DMS114 treated with DMSO at 0.1 percent for 48 hours (cell line): Measurements from ENCODE around the gene CMTM5.
"Not testable (repeated sequence)": the region's sequence is repeated elsewhere in the genome, so short reads cannot be mapped to it uniquely, and the experiment has no call there.

Experiments
- DNase-seq: peaks from one replicate; lab custom pipeline; 2025; ENCODE audit not compliant: unreplicated experiment; lab: John Stamatoyannopoulos, UW

CMTM5 gene

GRCh38 chr14:23396126-23396525 lies 19.3 kb downstream of the CMTM5 start:
- no peak for DNase-seq

GRCh38 chr14:23396781-23397407 lies 20.0 kb downstream of the CMTM5 start:
- no peak for DNase-seq

GRCh38 chr14:23398348-23398747 lies 21.5 kb downstream of the CMTM5 start:
- DNase-seq: no peak

DNA sequence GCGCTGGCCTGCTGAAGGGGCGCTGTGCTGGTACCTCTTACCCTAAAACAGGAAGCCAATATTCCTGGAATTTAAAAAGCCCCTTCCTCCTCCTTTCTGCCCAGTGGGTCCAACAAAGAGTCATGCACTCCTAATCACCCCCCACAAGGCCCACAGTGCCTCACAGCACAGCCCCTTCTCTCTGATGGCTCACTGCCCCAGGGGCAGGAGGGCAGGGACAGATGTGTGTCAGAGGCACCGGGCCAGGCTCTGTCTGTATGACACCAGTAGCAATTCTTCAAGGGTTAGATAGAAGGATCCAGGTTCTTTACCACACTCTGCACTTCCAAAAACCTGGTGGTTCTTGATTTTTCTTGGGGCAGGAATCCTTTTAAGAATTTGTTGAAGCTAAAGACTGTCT lies 22.3 kb downstream of the CMTM5 start:
- DNase-seq: no peak

GRCh38 chr14:23399591-23399990 lies 22.7 kb downstream of the CMTM5 start:
- DNase-seq: no peak

DNA sequence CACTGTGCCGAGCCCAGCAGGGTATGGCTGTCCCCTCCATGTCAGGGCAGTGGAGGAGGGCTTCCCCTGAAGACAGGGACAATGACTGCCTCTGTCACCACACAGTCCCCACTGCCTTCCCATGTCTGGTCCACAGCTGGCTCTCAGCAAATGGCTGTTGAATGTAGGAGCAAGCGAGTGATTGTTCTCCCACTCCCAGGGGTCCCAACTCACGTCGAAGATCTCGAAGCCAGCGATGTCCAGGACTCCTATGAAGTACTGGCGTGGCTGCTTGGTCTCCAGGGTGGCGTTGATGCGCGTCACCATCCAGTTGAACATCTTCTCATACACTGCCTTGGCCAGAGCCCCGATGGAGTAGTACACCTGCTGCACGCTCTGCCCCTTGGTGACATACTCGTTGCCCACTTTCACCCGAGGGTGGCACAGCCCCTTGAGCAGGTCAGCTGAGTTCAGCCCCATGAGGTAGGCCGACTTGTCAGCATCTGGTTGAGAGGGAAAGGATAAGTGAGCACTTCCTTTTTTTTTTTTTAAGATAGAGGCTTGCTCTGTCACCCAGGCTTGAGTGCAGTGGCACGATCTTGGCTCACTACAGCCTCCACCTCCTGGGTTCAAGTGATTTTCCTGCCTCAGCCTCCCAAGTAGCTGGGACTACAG lies 23.8 kb downstream of the CMTM5 start:
- not testable (repeated sequence) for DNase-seq

- no peak for DNase-seq
Observed at GRCh38 chr14:23401291-23401690, 24.4 kb downstream of the CMTM5 start.

GRCh38 chr14:23402296-23403138 lies 25.7 kb downstream of the CMTM5 start:
- DNase-seq: no peak

GRCh38 chr14:23403139-23403438 lies 26.2 kb downstream of the CMTM5 start:
- DNase-seq: no peak

GRCh38 chr14:23403908-23404307 lies 27.1 kb downstream of the CMTM5 start:
- DNase-seq: no peak

- no peak for DNase-seq
Observed at GRCh38 chr14:23404331-23404900, 27.6 kb downstream of the CMTM5 start.

DNA sequence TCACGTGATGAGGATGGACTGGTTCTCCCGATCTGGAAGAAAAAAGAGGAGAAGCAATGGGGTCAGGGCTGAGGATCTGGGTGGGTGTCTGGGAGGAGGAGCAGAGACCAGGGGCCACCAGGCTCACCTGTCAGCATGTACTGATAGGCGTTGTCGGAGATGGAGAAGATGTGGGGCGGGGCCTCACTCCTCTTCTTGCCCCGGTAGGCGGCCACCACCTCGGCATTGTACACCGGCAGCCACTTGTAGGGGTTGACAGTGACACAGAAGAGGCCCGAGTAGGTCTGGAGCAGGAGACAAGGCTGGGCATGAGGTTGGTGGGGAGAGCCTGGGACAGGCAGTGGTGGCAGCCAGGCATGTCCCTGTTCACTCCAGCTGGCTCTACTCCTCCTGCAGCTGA lies 28.2 kb downstream of the CMTM5 start:
- DNase-seq: no peak

GRCh38 chr14:23405516-23406025 lies 28.7 kb downstream of the CMTM5 start:
- DNase-seq: no peak

- DNase-seq: no peak
Observed at GRCh38 chr14:23406244-23406643, 29.4 kb downstream of the CMTM5 start.

GRCh38 chr14:23406725-23407355 lies 30.0 kb downstream of the CMTM5 start:
- DNase-seq: no peak

DNA sequence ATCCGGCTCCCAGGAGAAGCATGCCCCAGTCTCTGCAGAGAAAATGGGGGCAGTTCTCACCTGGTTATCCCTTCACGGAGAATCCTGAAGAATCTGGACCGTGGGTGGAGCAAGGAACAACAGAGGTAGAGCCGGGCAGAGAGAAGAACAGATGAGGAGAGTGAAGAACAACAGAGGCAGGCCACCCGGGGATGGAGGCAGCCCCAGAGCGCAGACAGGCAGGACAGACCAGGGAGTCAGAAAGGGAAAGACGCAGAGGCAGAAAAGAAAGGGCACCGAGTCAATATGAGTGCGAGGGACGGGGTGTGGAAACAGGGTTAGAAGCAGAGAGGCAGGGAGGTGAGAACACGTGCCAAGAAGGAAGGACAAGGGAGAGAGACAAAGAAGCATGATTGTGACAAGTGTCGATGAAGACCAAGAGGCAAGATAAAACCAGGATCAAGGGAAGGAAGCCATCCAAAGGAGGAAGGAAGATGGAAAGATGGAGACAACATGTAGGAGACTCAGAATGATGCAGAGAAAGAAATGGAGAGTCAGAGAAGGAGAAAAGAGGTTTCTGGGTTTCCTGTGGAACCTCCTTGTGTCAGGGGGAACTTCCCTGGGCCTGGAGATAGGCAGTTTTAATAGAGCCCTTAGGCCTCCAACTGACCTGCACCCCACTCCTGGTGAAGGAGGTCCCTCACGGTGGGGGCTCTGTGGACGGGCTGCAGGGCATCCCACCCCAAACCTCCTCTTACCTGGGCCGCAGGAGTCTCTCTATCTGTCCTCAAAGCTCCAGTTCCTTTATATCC lies 30.9 kb downstream of the CMTM5 start, which contains the start of gene MYH6:
TSS of gene MYH6 (minus strand) at position 758 of the 791 bp plus-strand sequence. CDS start 1,050 bp downstream, outside the sequence.
- no peak for DNase-seq

DNA sequence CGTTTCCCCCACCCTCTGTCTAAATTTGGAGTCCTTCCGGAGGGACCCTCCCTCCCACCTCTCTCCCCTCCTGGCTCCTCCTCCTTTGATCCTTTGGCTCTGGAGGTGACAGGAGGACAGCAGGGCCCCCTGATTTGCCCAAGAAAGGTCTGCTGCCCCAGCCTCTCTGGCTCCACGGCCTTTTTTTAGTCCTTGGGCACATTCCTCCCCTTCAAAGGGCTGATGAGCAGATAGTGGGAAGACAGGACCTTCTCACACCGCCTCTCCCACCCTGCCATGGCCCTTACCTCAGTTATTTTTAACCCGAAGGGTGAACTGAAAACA lies 31.4 kb downstream of the CMTM5 start:
- no peak for DNase-seq

DNA sequence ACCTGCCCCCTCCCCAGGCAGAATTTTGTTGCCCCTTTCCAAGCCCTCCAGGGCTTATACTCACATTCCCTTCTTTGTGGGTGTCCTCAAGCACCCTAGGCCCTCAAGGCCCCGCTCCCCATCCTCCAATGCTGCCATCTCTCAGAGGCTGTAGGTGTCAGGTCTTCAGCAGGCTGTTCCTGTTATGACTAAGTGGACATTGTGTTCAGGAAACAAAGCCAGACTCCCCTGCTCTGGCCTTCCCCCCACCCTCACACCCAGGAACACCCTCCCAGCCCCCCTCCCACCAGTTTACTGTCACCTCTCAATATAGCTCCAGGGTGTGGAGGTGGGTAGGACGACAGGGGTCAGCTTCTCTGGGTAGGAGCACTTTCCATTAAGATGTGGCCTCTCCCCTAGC lies 32.6 kb downstream of the CMTM5 start:
- DNase-seq: no peak

- no peak for DNase-seq
Observed at GRCh38 chr14:23409966-23410635, 33.3 kb downstream of the CMTM5 start.
